Measurements from ENCODE around the gene FOXP3.

Gene FOXP3

GRCh38 chrX:49204017-49204416, 60.5 kb downstream of the FOXP3 start:
- Histone ChIP-seq H3K27me3 (ENCODE audit: insufficient read depth, low read length, poor library complexity) (no peaks in the 10 kb centered on the region), H3K4me3 (ENCODE audit: low read depth in 1 of 2, low read length in 2 of 2) (no peak overlapping the region), H3K4me1 (ENCODE audit: insufficient read depth, low read length) (peaks cover 16% of the 10 kb centered on the region), H3K36me3 (ENCODE audit: insufficient read depth, low read length) (no peaks in the 10 kb centered on the region), H3K4me2 (ENCODE audit: insufficient read depth, low read length) (no peak overlapping the region), H2AFZ (ENCODE audit: low read depth, low read length) (no peak overlapping the region), H4K20me1 (ENCODE audit: insufficient read depth, low read length) (no peaks in the 10 kb centered on the region), H3K9ac (ENCODE audit: low read depth, low read length) (no peak overlapping the region), H3K27ac (ENCODE audit: low read length) (no peak overlapping the region), H3K9me3 (ENCODE audit: insufficient read depth, low read length, severe bottlenecking) (no peaks in the 10 kb centered on the region), H3K79me2 (ENCODE audit: insufficient read depth, low read length) (no peaks in the 10 kb centered on the region)
- no peak for TF ChIP-seq EZH2 (IDR thresholded peaks at IDR 0.05; ENCODE audit: borderline replicate concordance, low read depth, low read length, severe bottlenecking)
- TF ChIP-seq CTCF (IDR thresholded peaks at IDR 0.05; ENCODE audit: borderline replicate concordance, extremely low read depth, low read length, poor library complexity, severe bottlenecking): no peak
- ATAC-seq (ENCODE audit: insufficient read depth, low read depth) (no peak), DNase-seq (no peak)

- Histone ChIP-seq H3K9ac (ENCODE audit: low read depth, low read length) (no peak overlapping the region), H3K27ac (ENCODE audit: low read length) (no peak overlapping the region), H3K36me3 (ENCODE audit: insufficient read depth, low read length) (no peaks in the 10 kb centered on the region), H4K20me1 (ENCODE audit: insufficient read depth, low read length) (no peaks in the 10 kb centered on the region), H3K4me3 (ENCODE audit: low read depth in 1 of 2, low read length in 2 of 2) (no peak overlapping the region), H2AFZ (ENCODE audit: low read depth, low read length) (no peak overlapping the region), H3K9me3 (ENCODE audit: insufficient read depth, low read length, severe bottlenecking) (no peaks in the 10 kb centered on the region), H3K79me2 (ENCODE audit: insufficient read depth, low read length) (no peaks in the 10 kb centered on the region), H3K4me2 (ENCODE audit: insufficient read depth, low read length) (no peak overlapping the region), H3K27me3 (ENCODE audit: insufficient read depth, low read length, poor library complexity) (no peaks in the 10 kb centered on the region), H3K4me1 (ENCODE audit: insufficient read depth, low read length) (peaks cover 19% of the 10 kb centered on the region)
- no peak for ATAC-seq (ENCODE audit: insufficient read depth, low read depth)
- DNase-seq: no peak
- TF ChIP-seq EZH2 (IDR thresholded peaks at IDR 0.05; ENCODE audit: borderline replicate concordance, low read depth, low read length, severe bottlenecking): no peak
- TF ChIP-seq CTCF (IDR thresholded peaks at IDR 0.05; ENCODE audit: borderline replicate concordance, extremely low read depth, low read length, poor library complexity, severe bottlenecking): no peak
These were observed 61.0 kb downstream of the FOXP3 start for GRCh38 chrX:49203536-49203935.

- Histone ChIP-seq H3K9me3 (ENCODE audit: insufficient read depth, low read length, severe bottlenecking) (no peaks in the 10 kb centered on the region), H3K36me3 (ENCODE audit: insufficient read depth, low read length) (no peaks in the 10 kb centered on the region), H3K27me3 (ENCODE audit: insufficient read depth, low read length, poor library complexity) (no peaks in the 10 kb centered on the region), H3K9ac (ENCODE audit: low read depth, low read length) (no peak overlapping the region), H3K4me3 (ENCODE audit: low read depth in 1 of 2, low read length in 2 of 2) (no peak overlapping the region), H3K27ac (ENCODE audit: low read length) (no peak overlapping the region), H3K4me1 (ENCODE audit: insufficient read depth, low read length) (peaks cover 19% of the 10 kb centered on the region), H2AFZ (ENCODE audit: low read depth, low read length) (no peak overlapping the region), H4K20me1 (ENCODE audit: insufficient read depth, low read length) (no peaks in the 10 kb centered on the region), H3K79me2 (ENCODE audit: insufficient read depth, low read length) (no peaks in the 10 kb centered on the region), H3K4me2 (ENCODE audit: insufficient read depth, low read length) (no peak overlapping the region)
- no peak for DNase-seq
- ATAC-seq (ENCODE audit: insufficient read depth, low read depth): no peak
- no peak for TF ChIP-seq EZH2 (IDR thresholded peaks at IDR 0.05; ENCODE audit: borderline replicate concordance, low read depth, low read length, severe bottlenecking)
These were observed 62.5 kb downstream of the FOXP3 start for GRCh38 chrX:49202022-49202421.
